H1 (cell line): Measurements from ENCODE around the gene NDUFA8.

Experiments used
- GABPA ChIP-seq: IDR thresholded peaks from 2 replicates; pipeline ENCODE4 v1.6.1; 2011; ENCODE audit warnings: mild to moderate bottlenecking, low read length, moderate library complexity, borderline replicate concordance; ENCODE audit not compliant: insufficient read depth
- POLR2A ChIP-seq, 2 experiments: IDR thresholded peaks; 1 replicate in 1 of 2; 2 replicates in 1 of 2; pipeline ENCODE4 v1.6.1; 2011; ENCODE audit warnings: low read depth in 2 of 2, low read length in 2 of 2, mild to moderate bottlenecking in 2 of 2; ENCODE audit errors: control extremely low read depth in 1 of 2
- TF ChIP-seq, protein P1 (sequence below), 3 experiments: IDR thresholded peaks; 1 replicate in 2 of 3; 2 replicates in 1 of 3; pipeline versions ENCODE4 v1.5.1 to v1.6.1; 2011; ENCODE audit warnings: low read length in 3 of 3, mild to moderate bottlenecking in 3 of 3, inconsistent platforms in 2 of 3, low read depth in 1 of 3, moderate library complexity in 1 of 3; ENCODE audit not compliant: insufficient read depth in 1 of 3; ENCODE audit errors: control extremely low read depth in 1 of 3

DNA sequence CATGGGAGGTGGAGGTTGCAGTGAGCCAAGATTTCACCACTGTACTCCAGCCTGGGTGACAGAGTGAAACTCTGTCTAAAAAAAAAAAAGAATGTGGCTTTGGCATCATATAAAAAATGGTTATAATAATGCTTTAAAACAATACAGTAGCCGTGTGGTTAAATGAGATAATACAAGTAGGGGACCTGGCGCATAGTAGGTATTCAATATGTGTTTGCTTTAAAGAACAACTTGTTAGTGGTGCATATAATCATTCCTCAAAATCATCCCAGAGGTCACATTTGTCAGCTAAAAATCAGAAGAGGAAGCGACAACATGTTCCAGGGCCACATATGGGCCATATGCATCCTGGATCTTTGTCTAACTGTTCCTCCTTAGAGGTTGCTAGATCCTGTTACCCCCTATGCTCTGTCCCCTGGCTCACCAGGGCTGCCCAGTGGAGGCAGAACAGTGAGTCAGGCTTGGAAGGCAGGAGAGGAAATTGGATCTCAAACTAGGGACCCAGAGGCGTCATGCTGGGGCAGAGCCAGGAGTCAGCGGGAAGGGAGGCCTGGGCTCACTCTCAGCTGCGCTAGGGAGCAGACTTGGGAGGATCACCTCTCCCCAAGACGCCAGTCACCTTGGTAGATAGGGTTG is 41.5 kb upstream of the NDUFA8 start:
- TF ChIP-seq, protein P1, sequence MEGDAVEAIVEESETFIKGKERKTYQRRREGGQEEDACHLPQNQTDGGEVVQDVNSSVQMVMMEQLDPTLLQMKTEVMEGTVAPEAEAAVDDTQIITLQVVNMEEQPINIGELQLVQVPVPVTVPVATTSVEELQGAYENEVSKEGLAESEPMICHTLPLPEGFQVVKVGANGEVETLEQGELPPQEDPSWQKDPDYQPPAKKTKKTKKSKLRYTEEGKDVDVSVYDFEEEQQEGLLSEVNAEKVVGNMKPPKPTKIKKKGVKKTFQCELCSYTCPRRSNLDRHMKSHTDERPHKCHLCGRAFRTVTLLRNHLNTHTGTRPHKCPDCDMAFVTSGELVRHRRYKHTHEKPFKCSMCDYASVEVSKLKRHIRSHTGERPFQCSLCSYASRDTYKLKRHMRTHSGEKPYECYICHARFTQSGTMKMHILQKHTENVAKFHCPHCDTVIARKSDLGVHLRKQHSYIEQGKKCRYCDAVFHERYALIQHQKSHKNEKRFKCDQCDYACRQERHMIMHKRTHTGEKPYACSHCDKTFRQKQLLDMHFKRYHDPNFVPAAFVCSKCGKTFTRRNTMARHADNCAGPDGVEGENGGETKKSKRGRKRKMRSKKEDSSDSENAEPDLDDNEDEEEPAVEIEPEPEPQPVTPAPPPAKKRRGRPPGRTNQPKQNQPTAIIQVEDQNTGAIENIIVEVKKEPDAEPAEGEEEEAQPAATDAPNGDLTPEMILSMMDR (IDR thresholded peaks at IDR 0.05; ENCODE audit: control extremely low read depth in 1 of 3, insufficient read depth in 1 of 3, low read depth in 1 of 3, low read length in 3 of 3): no peak
- TF ChIP-seq POLR2A (IDR thresholded peaks at IDR 0.05; ENCODE audit: control extremely low read depth in 1 of 2, low read depth in 2 of 2, low read length in 2 of 2): no peak
- TF ChIP-seq GABPA: no peak
